ENCODE measurements around the gene SMIM5.
"Not testable (repeated sequence)": the region's sequence is repeated elsewhere in the genome, so short reads cannot be mapped to it uniquely, and the experiment has no call there.

Gene SMIM5

GRCh38 chr17:75638039-75638438, 4.8 kb downstream of the SMIM5 start:
- not testable (repeated sequence) for H3K27ac ChIP-seq (ENCODE audit: low read length, poor library complexity, severe bottlenecking); H2BK120ac ChIP-seq (ENCODE audit: low read depth, low read length); H3K14ac ChIP-seq (ENCODE audit: low read length in 2 of 2); H2AFZ ChIP-seq (ENCODE audit: low read depth, low read length); H3K23ac ChIP-seq (ENCODE audit: low read length in 2 of 2); H3K9ac ChIP-seq (ENCODE audit: low read length); H3K79me1 ChIP-seq (replicated peaks; ENCODE audit: low read length, poor library complexity, severe bottlenecking); H2BK12ac ChIP-seq (ENCODE audit: low read length in 2 of 2); H2BK15ac ChIP-seq (ENCODE audit: low read depth, poor library complexity, severe bottlenecking); H3K4me3 ChIP-seq (ENCODE audit: insufficient read depth in 1 of 2, low read depth in 1 of 2, low read length in 2 of 2); H3K4me2 ChIP-seq (ENCODE audit: low read length, poor library complexity, severe bottlenecking); H3K9me3 ChIP-seq (ENCODE audit: control insufficient read depth, low read length); DNase-seq; H4K8ac ChIP-seq (ENCODE audit: low read length); H3K27me3 ChIP-seq (ENCODE audit: control insufficient read depth in 1 of 2, insufficient read depth in 1 of 2, low read length in 2 of 2); H4K91ac ChIP-seq (ENCODE audit: low read length); H3K18ac ChIP-seq (ENCODE audit: low read depth in 1 of 2, low read length in 2 of 2); H2BK5ac ChIP-seq (ENCODE audit: low read depth, low read length, poor library complexity, severe bottlenecking); H2AK5ac ChIP-seq (ENCODE audit: low read length, severe bottlenecking); H3K4ac ChIP-seq (ENCODE audit: low read depth in 1 of 2, low read length in 2 of 2)
- Histone ChIP-seq H3K4me1 (ENCODE audit: control insufficient read depth, insufficient read depth, low read depth, low read length) (peaks cover 41% of the 10 kb centered on the region), H3K36me3 (ENCODE audit: control insufficient read depth in 1 of 2, insufficient read depth in 2 of 2, low read depth in 1 of 2, low read length in 2 of 2) (peaks cover 0 to 49% of the 10 kb centered on the region in 2 experiments)
- 92% methylated on average over 12 of the region's 12 CpGs for WGBS

GRCh38 chr17:75638893-75639292, 5.7 kb downstream of the SMIM5 start:
- Histone ChIP-seq H3K79me1 (replicated peaks; ENCODE audit: low read length, poor library complexity, severe bottlenecking) (peaks cover 11% of the 10 kb centered on the region), H3K4ac (ENCODE audit: low read depth in 1 of 2, low read length in 2 of 2) (no peak overlapping the region), H4K91ac (ENCODE audit: low read length) (no peak overlapping the region), H3K4me1 (ENCODE audit: control insufficient read depth, insufficient read depth, low read depth, low read length) (peaks cover 35% of the 10 kb centered on the region), H2BK120ac (ENCODE audit: low read depth, low read length) (no peak overlapping the region), H2BK12ac (ENCODE audit: low read length in 2 of 2) (no peak overlapping the region), H3K27me3 (ENCODE audit: control insufficient read depth in 1 of 2, insufficient read depth in 1 of 2, low read length in 2 of 2) (no peaks in the 10 kb centered on the region), H3K23ac (ENCODE audit: low read length in 2 of 2) (no peak overlapping the region), H3K4me2 (ENCODE audit: low read length, poor library complexity, severe bottlenecking) (no peak overlapping the region), H2AK5ac (ENCODE audit: low read length, severe bottlenecking) (no peak overlapping the region), H4K8ac (ENCODE audit: low read length) (no peak overlapping the region), H3K14ac (ENCODE audit: low read length in 2 of 2) (no peak overlapping the region), H3K36me3 (ENCODE audit: control insufficient read depth in 1 of 2, insufficient read depth in 2 of 2, low read depth in 1 of 2, low read length in 2 of 2) (peaks cover 0 to 58% of the 10 kb centered on the region in 2 experiments), H3K9ac (ENCODE audit: low read length) (no peak overlapping the region), H3K18ac (ENCODE audit: low read depth in 1 of 2, low read length in 2 of 2) (no peak overlapping the region), H2AFZ (ENCODE audit: low read depth, low read length) (no peak overlapping the region), H3K9me3 (ENCODE audit: control insufficient read depth, low read length) (no peaks in the 10 kb centered on the region), H2BK15ac (ENCODE audit: low read depth, poor library complexity, severe bottlenecking) (no peak overlapping the region), H3K27ac (ENCODE audit: low read length, poor library complexity, severe bottlenecking) (no peak overlapping the region), H2BK5ac (ENCODE audit: low read depth, low read length, poor library complexity, severe bottlenecking) (no peak overlapping the region), H3K4me3 (ENCODE audit: insufficient read depth in 1 of 2, low read depth in 1 of 2, low read length in 2 of 2) (no peak overlapping the region)
- 95% methylated on average over 13 of the region's 13 CpGs for WGBS
- DNase-seq: no peak

GRCh38 chr17:75639327-75639726, 6.1 kb downstream of the SMIM5 start:
- Histone ChIP-seq H3K23ac (ENCODE audit: low read length in 2 of 2) (no peak overlapping the region), H4K8ac (ENCODE audit: low read length) (no peak overlapping the region), H3K18ac (ENCODE audit: low read depth in 1 of 2, low read length in 2 of 2) (no peak overlapping the region), H3K27ac (ENCODE audit: low read length, poor library complexity, severe bottlenecking) (no peak overlapping the region), H2BK15ac (ENCODE audit: low read depth, poor library complexity, severe bottlenecking) (no peak overlapping the region), H2AK5ac (ENCODE audit: low read length, severe bottlenecking) (no peak overlapping the region), H3K27me3 (ENCODE audit: control insufficient read depth in 1 of 2, insufficient read depth in 1 of 2, low read length in 2 of 2) (no peaks in the 10 kb centered on the region), H2BK5ac (ENCODE audit: low read depth, low read length, poor library complexity, severe bottlenecking) (no peak overlapping the region), H3K4me3 (ENCODE audit: insufficient read depth in 1 of 2, low read depth in 1 of 2, low read length in 2 of 2) (no peak overlapping the region), H3K9me3 (ENCODE audit: control insufficient read depth, low read length) (no peaks in the 10 kb centered on the region), H3K79me1 (replicated peaks; ENCODE audit: low read length, poor library complexity, severe bottlenecking) (peaks cover 11% of the 10 kb centered on the region), H3K14ac (ENCODE audit: low read length in 2 of 2) (no peak overlapping the region), H4K91ac (ENCODE audit: low read length) (no peak overlapping the region), H2BK120ac (ENCODE audit: low read depth, low read length) (no peak overlapping the region), H3K4ac (ENCODE audit: low read depth in 1 of 2, low read length in 2 of 2) (no peak overlapping the region), H3K4me1 (ENCODE audit: control insufficient read depth, insufficient read depth, low read depth, low read length) (peaks cover 30% of the 10 kb centered on the region), H2AFZ (ENCODE audit: low read depth, low read length) (no peak overlapping the region), H3K36me3 (ENCODE audit: control insufficient read depth in 1 of 2, insufficient read depth in 2 of 2, low read depth in 1 of 2, low read length in 2 of 2) (peaks cover 0 to 58% of the 10 kb centered on the region in 2 experiments), H2BK12ac (ENCODE audit: low read length in 2 of 2) (no peak overlapping the region), H3K9ac (ENCODE audit: low read length) (no peak overlapping the region), H3K4me2 (ENCODE audit: low read length, poor library complexity, severe bottlenecking) (no peak overlapping the region)
- no peak for DNase-seq
- 100% methylated on average over 2 of the region's 3 CpGs for WGBS

- Histone ChIP-seq H3K4me2 (ENCODE audit: low read length, poor library complexity, severe bottlenecking) (no peak overlapping the region), H3K9me3 (ENCODE audit: control insufficient read depth, low read length) (no peaks in the 10 kb centered on the region), H3K14ac (ENCODE audit: low read length in 2 of 2) (no peak overlapping the region), H2BK15ac (ENCODE audit: low read depth, poor library complexity, severe bottlenecking) (no peak overlapping the region), H3K4ac (ENCODE audit: low read depth in 1 of 2, low read length in 2 of 2) (no peak overlapping the region), H2AFZ (ENCODE audit: low read depth, low read length) (no peak overlapping the region), H4K8ac (ENCODE audit: low read length) (no peak overlapping the region), H3K27ac (ENCODE audit: low read length, poor library complexity, severe bottlenecking) (no peak overlapping the region), H3K9ac (ENCODE audit: low read length) (no peak overlapping the region), H3K79me1 (replicated peaks; ENCODE audit: low read length, poor library complexity, severe bottlenecking) (peaks cover 11% of the 10 kb centered on the region), H4K91ac (ENCODE audit: low read length) (no peak overlapping the region), H2BK5ac (ENCODE audit: low read depth, low read length, poor library complexity, severe bottlenecking) (no peak overlapping the region), H3K36me3 (ENCODE audit: control insufficient read depth in 1 of 2, insufficient read depth in 2 of 2, low read depth in 1 of 2, low read length in 2 of 2) (peaks cover 0 to 57% of the 10 kb centered on the region in 2 experiments), H2BK12ac (ENCODE audit: low read length in 2 of 2) (no peak overlapping the region), H2BK120ac (ENCODE audit: low read depth, low read length) (no peak overlapping the region), H3K27me3 (ENCODE audit: control insufficient read depth in 1 of 2, insufficient read depth in 1 of 2, low read length in 2 of 2) (no peaks in the 10 kb centered on the region), H3K18ac (ENCODE audit: low read depth in 1 of 2, low read length in 2 of 2) (no peak overlapping the region), H3K23ac (ENCODE audit: low read length in 2 of 2) (no peak overlapping the region), H3K4me3 (ENCODE audit: insufficient read depth in 1 of 2, low read depth in 1 of 2, low read length in 2 of 2) (no peak overlapping the region), H2AK5ac (ENCODE audit: low read length, severe bottlenecking) (no peak overlapping the region), H3K4me1 (ENCODE audit: control insufficient read depth, insufficient read depth, low read depth, low read length) (peaks cover 24% of the 10 kb centered on the region)
- WGBS: 95% methylated on average over 30 of the region's 30 CpGs
- DNase-seq: no peak
These were observed 6.7 kb downstream of the SMIM5 start for GRCh38 chr17:75639771-75640555.
